Upper lobe of left lung (tissue), 6 donors: ENCODE measurements around the gene OTOF. TPM values are rescaled to one million over a fixed set of nuclear protein-coding genes. Genes with fewer than 3 reads are reported as not detected.

Source experiments
- ATAC-seq, 2 donors: fragments of 200-7000 bp; cut with Tn5 transposase; one replicate each; pipeline ENCODE4 v1.9.1; 2022; ENCODE audit warnings: mild to moderate bottlenecking in 2 of 2, moderate library complexity in 2 of 2; ENCODE audit not compliant: low FRiP score in 2 of 2
- DNase-seq, 2 donors: peaks; one replicate each; pipeline ENCODE4 v3.0.0-alpha.2; 2019 to 2020
- H3K27ac ChIP-seq, 4 donors: fragments of 200-600 bp; sonication (generic); one replicate each; pipeline ENCODE4 v1.5.1; 2016 to 2019
- H3K27me3 ChIP-seq, 4 donors: fragments of 200-600 bp; sonication (generic); one replicate each; pipeline ENCODE4 v1.5.1; 2017 to 2019
- H3K36me3 ChIP-seq, 4 donors: fragments of 200-600 bp; sonication (generic); one replicate each; pipeline ENCODE4 v1.5.1; 2016 to 2019
- H3K4me1 ChIP-seq, 4 donors: fragments of 200-600 bp; sonication (generic); one replicate each; pipeline ENCODE4 v1.5.1; 2018 to 2019
- H3K4me3 ChIP-seq, 4 donors: fragments of 200-600 bp; sonication (generic); one replicate each; pipeline ENCODE4 v1.5.1; 2017 to 2019; ENCODE audit warnings: mild to moderate bottlenecking in 2 of 4, moderate library complexity in 1 of 4
- H3K9me3 ChIP-seq, 4 donors: fragments of 200-600 bp; sonication (generic); one replicate each; pipeline ENCODE4 v1.5.1; 2018 to 2019
- EP300 ChIP-seq, 4 donors: sonication (generic); formaldehyde crosslinking; IDR thresholded peaks; one replicate each; pipeline ENCODE4 v1.5.1; 2017; ENCODE audit warnings: antibody characterized with exemption in 4 of 4, control low read depth in 2 of 4
- POLR2A ChIP-seq, 4 donors: fragments of 450-650 bp; IDR thresholded peaks; one replicate each; pipeline ENCODE4 v1.5.1; 2016 to 2017; ENCODE audit warnings: antibody characterized with exemption in 4 of 4, mild to moderate bottlenecking in 2 of 4
- POLR2AphosphoS5 ChIP-seq, 2 donors: sonication (generic); formaldehyde crosslinking; IDR thresholded peaks; one replicate each; pipeline ENCODE4 v1.5.1; 2017; ENCODE audit warnings: antibody characterized with exemption in 2 of 2
- WGBS, 2 donors: methylation state at CpG; one replicate each; pipeline ENCODE4 v1.1.5; 2017 to 2018; 5-methylcytosine and 5-hydroxymethylcytosine counted together
- total RNA-seq, 6 donors: library from RNA; depleted of rRNA in 4 of 6; stranded (reverse); fragments of >200 nt in 4 of 6; gene quantifications; one replicate each; pipeline versions ENCODE4 v1.1.0 to v1.2.1, GENCODE V29; 2016 to 2021
- TF ChIP-seq, protein P1 (sequence below), 6 experiments: fragments of 450-650 bp in 4 of 6; fragments of 200-600 bp in 2 of 6; sonication (generic) in 2 of 6; IDR thresholded peaks; one replicate each; pipeline ENCODE4 v1.5.1; 2016 to 2019; ENCODE audit warnings: antibody characterized with exemption in 6 of 6
- donor health status: DM: no; HTN: no; CAD: no; lungs with moderate emphysema.
- donor health status: DM: no; HTN: yes; CAD: no; lungs with severe emphysema.

OTOF gene
- total RNA-seq, 6 donors from 2014 or later, result 0.10 to 0.15 (median 0.11) TPM; not detected in 3

DNA sequence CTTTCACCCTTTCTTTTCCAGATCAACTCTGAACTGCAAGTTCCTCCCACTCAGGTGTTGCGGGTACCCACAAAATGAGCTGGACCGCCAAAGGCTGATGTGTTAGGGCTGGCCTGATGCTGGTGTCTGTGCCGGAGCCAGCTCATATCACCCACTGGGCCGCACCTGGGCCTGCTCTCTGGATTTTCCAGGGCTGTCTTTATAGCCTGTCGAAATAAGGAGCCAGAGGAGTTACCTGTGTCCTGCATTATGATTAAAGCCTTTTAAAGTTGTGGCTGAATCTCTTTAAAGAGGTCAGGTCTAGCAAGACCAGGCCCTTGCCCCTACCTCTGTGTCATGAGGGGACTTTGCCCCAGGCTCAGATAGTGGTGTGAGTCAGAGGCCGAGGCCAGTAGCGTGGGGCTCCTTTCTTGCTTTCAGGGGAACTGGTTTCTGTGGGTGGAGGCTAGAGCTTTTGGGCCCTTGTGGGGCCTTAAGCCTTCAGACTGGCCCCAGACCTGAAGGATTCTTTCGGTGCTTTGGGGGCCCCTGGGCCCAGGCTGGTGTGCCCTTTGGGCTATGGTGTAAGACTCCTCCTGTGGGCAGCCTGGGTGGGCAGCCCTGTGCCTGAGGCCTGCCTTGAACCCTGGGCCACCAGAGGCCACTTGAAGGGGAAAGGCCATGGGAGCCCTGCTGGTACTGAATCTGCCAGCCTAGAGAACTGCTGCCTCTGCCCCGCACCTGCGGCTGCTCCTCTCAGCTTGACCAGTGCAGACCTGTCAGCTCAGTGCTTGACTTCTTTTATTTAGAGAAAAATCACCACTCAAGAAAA lies 21.3 kb downstream of the OTOF start:
- H3K36me3 ChIP-seq, result no peaks in the 10 kb centered on the region
- TF ChIP-seq, protein P1, sequence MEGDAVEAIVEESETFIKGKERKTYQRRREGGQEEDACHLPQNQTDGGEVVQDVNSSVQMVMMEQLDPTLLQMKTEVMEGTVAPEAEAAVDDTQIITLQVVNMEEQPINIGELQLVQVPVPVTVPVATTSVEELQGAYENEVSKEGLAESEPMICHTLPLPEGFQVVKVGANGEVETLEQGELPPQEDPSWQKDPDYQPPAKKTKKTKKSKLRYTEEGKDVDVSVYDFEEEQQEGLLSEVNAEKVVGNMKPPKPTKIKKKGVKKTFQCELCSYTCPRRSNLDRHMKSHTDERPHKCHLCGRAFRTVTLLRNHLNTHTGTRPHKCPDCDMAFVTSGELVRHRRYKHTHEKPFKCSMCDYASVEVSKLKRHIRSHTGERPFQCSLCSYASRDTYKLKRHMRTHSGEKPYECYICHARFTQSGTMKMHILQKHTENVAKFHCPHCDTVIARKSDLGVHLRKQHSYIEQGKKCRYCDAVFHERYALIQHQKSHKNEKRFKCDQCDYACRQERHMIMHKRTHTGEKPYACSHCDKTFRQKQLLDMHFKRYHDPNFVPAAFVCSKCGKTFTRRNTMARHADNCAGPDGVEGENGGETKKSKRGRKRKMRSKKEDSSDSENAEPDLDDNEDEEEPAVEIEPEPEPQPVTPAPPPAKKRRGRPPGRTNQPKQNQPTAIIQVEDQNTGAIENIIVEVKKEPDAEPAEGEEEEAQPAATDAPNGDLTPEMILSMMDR (IDR thresholded peaks at IDR 0.05), result no peak
- no peak for TF ChIP-seq POLR2A (IDR thresholded peaks at IDR 0.05)
- TF ChIP-seq EP300 (IDR thresholded peaks at IDR 0.05), result no peak
- TF ChIP-seq POLR2AphosphoS5 (IDR thresholded peaks at IDR 0.05), result no peak
- ATAC-seq, result no peak
- H3K4me3 ChIP-seq, result no peak overlapping the region
- no peaks in the 10 kb centered on the region for H3K9me3 ChIP-seq
- H3K27ac ChIP-seq, result peak overlapping the region in 1 of 4 donors; percentile 66
- WGBS, 2 donors, result 84 to 88% methylated on average over 9 to 10 of the region's 10 CpGs
- H3K27me3 ChIP-seq, result no peaks in the 10 kb centered on the region
- peaks cover 0 to 4% (median 2%) of the 10 kb centered on the region in 4 donors for H3K4me1 ChIP-seq
- no peak for DNase-seq

DNA sequence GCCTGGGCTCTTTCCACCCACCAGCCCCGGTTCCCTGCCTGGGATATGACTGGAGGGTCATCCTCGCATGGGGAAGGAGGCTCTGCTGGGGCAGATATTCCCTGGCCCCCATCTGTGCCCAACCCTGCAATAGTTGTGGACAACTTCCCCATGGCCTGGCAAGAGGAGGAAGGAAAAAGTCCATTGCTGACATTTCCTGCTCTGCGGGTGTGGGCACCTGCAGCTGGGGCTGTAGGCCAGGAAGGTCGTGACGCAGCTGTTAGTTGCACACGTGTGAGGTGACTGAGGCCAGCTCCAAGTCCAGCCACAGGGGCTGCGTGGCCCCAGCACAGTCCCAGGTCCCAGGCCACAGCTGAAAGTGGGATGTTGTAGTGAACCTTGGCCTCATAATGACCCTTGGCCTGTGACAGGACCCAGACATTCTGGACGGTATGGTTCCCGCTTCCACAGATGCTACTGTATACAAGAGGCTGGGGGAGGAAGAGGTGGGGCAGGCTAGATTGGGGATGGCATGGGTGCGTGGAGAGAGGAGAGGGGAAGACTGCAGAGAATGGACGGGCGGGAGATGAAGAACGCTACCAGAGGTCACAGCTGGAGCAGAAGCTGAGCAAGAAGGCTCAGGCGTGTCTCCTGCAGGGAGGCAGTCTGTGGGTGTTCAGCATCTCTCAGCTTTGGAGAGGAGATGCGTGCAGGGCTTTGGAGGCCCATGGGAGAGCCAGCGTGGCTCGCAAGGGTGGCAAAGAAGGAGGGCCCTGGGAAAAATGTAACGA lies 22.1 kb downstream of the OTOF start:
- Histone ChIP-seq H3K4me1 (peaks cover 0 to 4% (median 2%) of the 10 kb centered on the region in 4 donors), H3K4me3 (no peak overlapping the region), H3K36me3 (no peaks in the 10 kb centered on the region), H3K27me3 (no peaks in the 10 kb centered on the region), H3K27ac (peak overlapping the region in 2 of 4 donors; percentile 39 to 66), H3K9me3 (no peaks in the 10 kb centered on the region)
- 60 to 72% methylated on average over 13 to 17 of the region's 18 CpGs for WGBS, 2 donors
- ATAC-seq (peak; percentile 3 to 61), DNase-seq (peak in 1 of 2 donors; percentile 56)
- TF ChIP-seq, protein P1 (IDR thresholded peaks at IDR 0.05), result no peak
- TF ChIP-seq POLR2AphosphoS5 (IDR thresholded peaks at IDR 0.05), result no peak
- no peak for TF ChIP-seq EP300 (IDR thresholded peaks at IDR 0.05)
- no peak for TF ChIP-seq POLR2A (IDR thresholded peaks at IDR 0.05)

DNA sequence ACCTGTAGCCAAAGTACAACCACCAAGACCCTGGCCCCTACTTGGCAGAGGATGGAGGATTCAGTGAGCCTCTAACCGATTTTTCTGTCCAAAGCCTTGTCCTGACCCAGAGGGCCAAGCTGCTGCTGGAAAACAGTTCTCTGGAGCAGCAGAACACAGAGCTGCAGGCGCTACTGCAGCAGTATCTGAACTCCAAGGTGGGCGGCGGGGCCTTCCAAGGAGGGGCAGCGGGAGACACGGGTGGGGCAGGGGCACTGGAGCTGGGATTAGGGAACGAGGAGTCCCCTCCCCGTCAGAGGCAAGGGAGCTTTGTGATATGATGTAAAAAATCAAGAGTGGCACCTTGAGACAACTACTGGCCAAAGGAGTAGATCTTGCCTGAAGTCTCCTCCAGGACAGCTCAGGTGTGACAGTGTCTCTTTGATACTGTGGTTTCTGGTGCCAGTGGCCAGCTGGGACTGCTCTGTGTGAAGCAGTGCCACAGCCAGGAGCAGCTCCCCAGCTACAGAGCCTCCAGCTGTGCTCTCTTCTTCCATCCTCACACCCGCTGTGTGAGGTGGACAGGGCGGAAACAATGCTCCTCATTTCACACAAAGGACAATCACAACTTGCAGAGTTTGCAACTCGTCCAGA lies 22.8 kb downstream of the OTOF start:
- DNase-seq, result no peak
- H3K9me3 ChIP-seq, result no peaks in the 10 kb centered on the region
- H3K27me3 ChIP-seq, result no peaks in the 10 kb centered on the region
- peaks cover 0 to 4% (median 2%) of the 10 kb centered on the region in 4 donors for H3K4me1 ChIP-seq
- no peak overlapping the region for H3K4me3 ChIP-seq
- 73 to 79% methylated on average over 7 to 11 of the region's 11 CpGs for WGBS, 2 donors
- peak in 1 of 2 donors; percentile 42 for ATAC-seq
- H3K36me3 ChIP-seq, result no peaks in the 10 kb centered on the region
- H3K27ac ChIP-seq, result peak overlapping the region in 1 of 4 donors; percentile 66
- TF ChIP-seq EP300 (IDR thresholded peaks at IDR 0.05) (no peak), POLR2A (IDR thresholded peaks at IDR 0.05) (no peak), POLR2AphosphoS5 (IDR thresholded peaks at IDR 0.05) (no peak)
- TF ChIP-seq, protein P1 (IDR thresholded peaks at IDR 0.05), result no peak

DNA sequence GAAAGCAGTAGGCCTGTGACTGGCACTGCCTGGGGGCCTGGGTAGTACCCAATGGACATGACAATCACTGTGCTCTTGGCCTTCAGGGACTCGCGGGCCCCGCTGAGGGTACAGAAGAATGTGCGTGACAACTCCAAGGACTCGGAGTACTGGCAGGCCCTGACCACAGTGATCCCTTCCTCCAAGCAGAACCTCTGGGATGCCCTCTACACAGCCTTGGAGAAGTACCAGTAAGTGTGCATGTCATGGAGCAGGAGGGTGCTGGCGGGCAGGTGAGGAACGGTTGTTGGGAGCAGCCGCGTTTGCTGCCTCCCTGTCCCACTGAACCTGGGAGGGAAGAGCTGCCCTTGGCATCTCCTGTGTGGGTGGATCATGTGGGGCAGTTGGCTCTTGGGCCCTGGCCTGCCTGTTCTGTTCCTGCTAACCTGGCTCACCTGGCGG lies 23.3 kb downstream of the OTOF start:
- ATAC-seq, result no peak
- Histone ChIP-seq H3K36me3 (no peaks in the 10 kb centered on the region), H3K27me3 (no peaks in the 10 kb centered on the region), H3K4me3 (no peak overlapping the region), H3K9me3 (no peaks in the 10 kb centered on the region), H3K27ac (no peak overlapping the region), H3K4me1 (peaks cover 0 to 4% (median 2%) of the 10 kb centered on the region in 4 donors)
- WGBS, 2 donors, result 97 to 98% methylated on average over 9 to 10 of the region's 10 CpGs
- TF ChIP-seq, protein P1 (IDR thresholded peaks at IDR 0.05), result no peak
- no peak for TF ChIP-seq POLR2AphosphoS5 (IDR thresholded peaks at IDR 0.05)
- no peak for TF ChIP-seq POLR2A (IDR thresholded peaks at IDR 0.05)
- no peak for TF ChIP-seq EP300 (IDR thresholded peaks at IDR 0.05)
- no peak for DNase-seq
